DND-41 (cell line): ENCODE results near the gene GADD45GIP1.

Source experiments
- ATAC-seq: fragments of 200-7000 bp; cut with Tn5 transposase; 3 replicates; pipeline ENCODE4 v1.9.1; 2021; ENCODE audit warnings: low read depth; ENCODE audit not compliant: insufficient read depth
- DNase-seq: peaks from one replicate; pipeline ENCODE4 v3.0.0-alpha.2; 2020
- H2AFZ ChIP-seq: 2 replicates; pipeline ENCODE4 v1.6.0; 2012; ENCODE audit warnings: low read depth, low read length
- H3K27ac ChIP-seq: 2 replicates; pipeline ENCODE4 v1.5.1; 2012; ENCODE audit warnings: low read length, inconsistent platforms
- H3K27me3 ChIP-seq: fragments of 200-600 bp; sonication (generic); 2 replicates; pipeline ENCODE4 v1.6.0; 2012; ENCODE audit warnings: low read length, mild to moderate bottlenecking, inconsistent platforms; ENCODE audit not compliant: insufficient read depth, poor library complexity
- H3K36me3 ChIP-seq: 2 replicates; pipeline ENCODE4 v1.5.1; 2012; ENCODE audit warnings: low read length, inconsistent platforms; ENCODE audit not compliant: insufficient read depth
- H3K4me1 ChIP-seq: 2 replicates; pipeline ENCODE4 v1.5.1; 2012; ENCODE audit warnings: mild to moderate bottlenecking, low read length; ENCODE audit not compliant: insufficient read depth
- H3K4me2 ChIP-seq: 2 replicates; pipeline ENCODE4 v1.6.0; 2012; ENCODE audit warnings: mild to moderate bottlenecking, moderate library complexity, low read length, inconsistent platforms; ENCODE audit not compliant: insufficient read depth
- H3K4me3 ChIP-seq, 2 experiments: fragments of 200-600 bp in 1 of 2; shearing (Covaris generic) in 1 of 2; 2 replicates each; pipeline ENCODE4 v1.5.1; 2012 to 2016; ENCODE audit warnings: inconsistent platforms in 2 of 2, low read length in 2 of 2, mild to moderate bottlenecking in 2 of 2, low read depth in 1 of 2, moderate library complexity in 1 of 2
- H3K79me2 ChIP-seq: 2 replicates; pipeline ENCODE4 v1.6.0; 2012; ENCODE audit warnings: low read length, inconsistent platforms; ENCODE audit not compliant: insufficient read depth
- H3K9ac ChIP-seq: 2 replicates; pipeline ENCODE4 v1.6.0; 2012; ENCODE audit warnings: low read depth, mild to moderate bottlenecking, inconsistent platforms, low read length, moderate library complexity
- H3K9me3 ChIP-seq: 2 replicates; pipeline ENCODE4 v1.5.1; 2012; ENCODE audit warnings: low read length, moderate library complexity, mild to moderate bottlenecking, inconsistent platforms; ENCODE audit not compliant: insufficient read depth, severe bottlenecking
- H4K20me1 ChIP-seq: 2 replicates; pipeline ENCODE4 v1.6.0; 2012; ENCODE audit warnings: low read length; ENCODE audit not compliant: insufficient read depth
- EZH2 ChIP-seq: IDR thresholded peaks from 3 replicates; pipeline ENCODE4 v1.6.1; 2012; ENCODE audit warnings: borderline replicate concordance, low read depth, mild to moderate bottlenecking, moderate library complexity, low read length, inconsistent platforms; ENCODE audit not compliant: severe bottlenecking
- TF ChIP-seq, protein P1 (sequence below): IDR thresholded peaks from 2 replicates; pipeline ENCODE4 v1.5.1; 2012; ENCODE audit warnings: borderline replicate concordance, low read length, moderate library complexity, mild to moderate bottlenecking; ENCODE audit not compliant: poor library complexity, severe bottlenecking; ENCODE audit errors: extremely low read depth

The GADD45GIP1 gene

DNA sequence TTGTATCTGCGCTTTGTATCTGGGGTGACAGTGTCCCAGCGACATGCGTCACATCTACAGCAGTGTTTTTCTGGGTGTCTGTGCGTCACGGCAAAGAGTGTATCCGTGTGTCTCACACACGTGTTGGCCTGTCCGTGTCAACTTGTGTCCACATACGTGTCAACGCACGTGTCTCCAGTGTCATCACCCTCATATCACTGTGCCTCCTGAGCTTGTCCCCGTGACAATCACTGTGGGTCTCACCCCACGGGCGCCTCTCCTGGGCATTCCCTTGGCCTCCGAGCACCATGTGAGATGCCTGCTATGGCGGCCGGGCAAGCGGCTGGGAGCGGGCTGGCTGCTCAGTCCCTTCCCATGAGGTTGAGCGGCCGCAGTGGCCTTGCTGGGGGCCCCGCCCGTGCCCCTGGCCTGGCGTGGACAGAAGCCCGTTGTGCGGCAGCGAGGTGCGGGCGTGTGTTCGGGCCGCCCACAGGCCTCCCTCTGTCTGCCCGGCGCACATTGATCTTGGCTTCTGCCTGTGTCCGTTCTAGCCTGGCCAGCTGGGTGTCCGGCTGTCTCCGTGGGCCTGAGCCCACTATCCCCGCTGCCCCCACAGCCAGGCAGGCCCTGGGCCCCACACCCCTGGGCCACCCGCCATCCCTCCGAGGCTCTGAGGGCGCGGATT is 44.6 kb upstream of the GADD45GIP1 start:
- H3K4me2 ChIP-seq: no peak overlapping the region
- peaks cover 35% of the 10 kb centered on the region for H4K20me1 ChIP-seq
- H3K27ac ChIP-seq: no peak overlapping the region
- H3K4me1 ChIP-seq: peaks cover 4% of the 10 kb centered on the region
- no peak for TF ChIP-seq EZH2
- TF ChIP-seq, protein P1, sequence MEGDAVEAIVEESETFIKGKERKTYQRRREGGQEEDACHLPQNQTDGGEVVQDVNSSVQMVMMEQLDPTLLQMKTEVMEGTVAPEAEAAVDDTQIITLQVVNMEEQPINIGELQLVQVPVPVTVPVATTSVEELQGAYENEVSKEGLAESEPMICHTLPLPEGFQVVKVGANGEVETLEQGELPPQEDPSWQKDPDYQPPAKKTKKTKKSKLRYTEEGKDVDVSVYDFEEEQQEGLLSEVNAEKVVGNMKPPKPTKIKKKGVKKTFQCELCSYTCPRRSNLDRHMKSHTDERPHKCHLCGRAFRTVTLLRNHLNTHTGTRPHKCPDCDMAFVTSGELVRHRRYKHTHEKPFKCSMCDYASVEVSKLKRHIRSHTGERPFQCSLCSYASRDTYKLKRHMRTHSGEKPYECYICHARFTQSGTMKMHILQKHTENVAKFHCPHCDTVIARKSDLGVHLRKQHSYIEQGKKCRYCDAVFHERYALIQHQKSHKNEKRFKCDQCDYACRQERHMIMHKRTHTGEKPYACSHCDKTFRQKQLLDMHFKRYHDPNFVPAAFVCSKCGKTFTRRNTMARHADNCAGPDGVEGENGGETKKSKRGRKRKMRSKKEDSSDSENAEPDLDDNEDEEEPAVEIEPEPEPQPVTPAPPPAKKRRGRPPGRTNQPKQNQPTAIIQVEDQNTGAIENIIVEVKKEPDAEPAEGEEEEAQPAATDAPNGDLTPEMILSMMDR: no peak
- H3K9ac ChIP-seq: no peak overlapping the region
- H3K4me3 ChIP-seq: no peak overlapping the region
- ATAC-seq (no peak), DNase-seq (no peak)
- no peak overlapping the region for H2AFZ ChIP-seq
- H3K9me3 ChIP-seq: no peaks in the 10 kb centered on the region
- H3K79me2 ChIP-seq: no peaks in the 10 kb centered on the region
- H3K36me3 ChIP-seq: no peaks in the 10 kb centered on the region
- no peaks in the 10 kb centered on the region for H3K27me3 ChIP-seq

DNA sequence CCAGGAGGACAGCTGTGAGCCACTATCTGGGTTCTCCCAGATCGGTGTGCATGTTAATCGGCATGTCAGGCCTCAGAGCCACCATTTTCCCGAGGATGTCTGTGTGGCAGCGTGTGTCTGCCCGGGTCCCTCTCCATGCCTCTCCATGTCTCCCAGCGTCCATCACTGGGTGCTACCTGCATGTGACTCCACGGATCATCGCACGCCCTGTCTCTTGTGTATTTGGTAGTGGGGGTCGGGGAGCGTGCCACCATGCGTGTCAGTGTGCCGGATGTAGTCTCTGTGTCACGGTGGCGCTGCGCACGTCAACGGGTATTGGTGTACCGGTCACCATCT is 44.1 kb upstream of the GADD45GIP1 start:
- Histone ChIP-seq H2AFZ (no peak overlapping the region), H3K79me2 (no peaks in the 10 kb centered on the region), H3K4me2 (no peak overlapping the region), H3K27ac (no peak overlapping the region), H3K9me3 (no peaks in the 10 kb centered on the region), H3K36me3 (no peaks in the 10 kb centered on the region), H3K27me3 (no peaks in the 10 kb centered on the region), H3K9ac (no peak overlapping the region), H3K4me1 (peaks cover 7% of the 10 kb centered on the region), H4K20me1 (peaks cover 35% of the 10 kb centered on the region), H3K4me3 (no peak overlapping the region)
- no peak for ATAC-seq
- TF ChIP-seq EZH2: no peak
- TF ChIP-seq, protein P1: no peak
- DNase-seq: no peak

DNA sequence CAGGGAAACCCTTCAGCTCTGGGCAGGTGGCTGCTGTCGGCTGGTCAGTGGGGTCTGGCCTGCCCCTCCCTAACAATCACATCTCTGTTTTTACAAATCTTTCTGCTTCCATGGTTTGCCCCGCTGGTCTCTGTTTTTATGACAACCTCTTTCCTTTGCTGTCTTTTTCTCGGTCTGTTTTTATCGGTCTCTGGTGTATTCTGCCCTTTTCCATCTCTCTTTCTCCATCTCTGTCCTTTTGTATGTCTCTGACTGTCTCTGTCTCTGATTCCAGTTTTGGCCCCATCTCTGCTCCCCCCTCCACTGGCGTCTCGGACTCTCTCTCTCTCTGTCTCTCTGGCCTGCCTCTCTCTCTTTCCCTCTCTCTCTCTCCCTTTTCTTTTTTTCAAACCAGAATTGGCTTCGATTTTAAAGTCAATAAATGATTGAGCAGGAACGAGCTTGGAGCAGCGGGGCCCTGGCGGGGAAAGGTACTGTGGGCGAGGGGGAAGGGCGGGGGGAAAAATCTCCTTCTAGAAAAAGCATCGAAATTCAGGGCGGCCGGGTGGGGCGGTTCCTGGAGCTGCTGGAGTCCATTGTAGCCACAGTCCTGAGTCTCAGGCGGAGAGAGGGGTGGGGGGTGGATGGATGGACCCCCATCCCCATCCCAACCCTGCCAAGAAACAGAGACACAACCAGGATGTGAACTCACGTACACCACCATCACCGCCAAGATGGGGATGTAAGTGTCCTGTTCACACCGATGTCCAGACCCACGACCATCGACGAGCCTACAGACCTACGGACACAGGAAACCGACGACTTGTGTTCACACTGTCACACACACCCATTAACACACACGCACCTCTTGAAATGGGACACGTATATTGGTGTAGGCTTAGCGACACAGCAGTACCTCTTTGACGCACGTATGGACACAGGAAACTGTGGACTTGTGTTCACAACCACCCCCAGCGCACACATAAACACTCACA is 41.2 kb upstream of the GADD45GIP1 start:
- Histone ChIP-seq H3K9me3 (no peaks in the 10 kb centered on the region), H3K4me1 (peaks cover 19% of the 10 kb centered on the region), H3K4me2 (no peak overlapping the region), H4K20me1 (peaks cover 27% of the 10 kb centered on the region), H3K36me3 (no peaks in the 10 kb centered on the region), H2AFZ (no peak overlapping the region), H3K9ac (no peak overlapping the region), H3K79me2 (peaks cover 4% of the 10 kb centered on the region; the same call in 1 of the 2 replicates), H3K27me3 (peaks cover 6% of the 10 kb centered on the region), H3K4me3 (no peak overlapping the region), H3K27ac (no peak overlapping the region)
- DNase-seq (no peak), ATAC-seq (no peak)
- TF ChIP-seq EZH2: no peak
- TF ChIP-seq, protein P1: no peak
